Thymus (tissue), 11 donors: Measurements from ENCODE around the gene URAD. TPM values are rescaled to one million over a fixed set of nuclear protein-coding genes. Genes with fewer than 3 reads are reported as not detected.

Source experiments
- DNase-seq, 9 donors: peaks; one replicate each; pipeline ENCODE4 v3.0.0-alpha.2; 2013; ENCODE audit warnings: low spot score in 9 of 9, low read depth in 6 of 9, missing footprints in 1 of 9
- H3K27ac ChIP-seq, 2 donors: one replicate each; pipeline ENCODE4 v1.5.1; 2013; ENCODE audit warnings: control low read depth in 1 of 2, low read depth in 1 of 2, low read length in 1 of 2, mild to moderate bottlenecking in 1 of 2, moderate library complexity in 1 of 2
- H3K27me3 ChIP-seq, 2 donors: one replicate each; pipeline ENCODE4 v1.5.1; 2013; ENCODE audit warnings: low read length in 1 of 2; ENCODE audit not compliant: control insufficient read depth in 2 of 2, insufficient read depth in 1 of 2
- H3K36me3 ChIP-seq, 2 donors: one replicate each; pipeline ENCODE4 v1.5.1; 2013; ENCODE audit warnings: low read length in 1 of 2, mild to moderate bottlenecking in 1 of 2, moderate library complexity in 1 of 2; ENCODE audit not compliant: control insufficient read depth in 2 of 2, insufficient read depth in 2 of 2
- H3K4me1 ChIP-seq, 2 donors: one replicate each; pipeline ENCODE4 v1.5.1; 2013; ENCODE audit warnings: low read length in 2 of 2; ENCODE audit not compliant: control insufficient read depth in 2 of 2, insufficient read depth in 2 of 2
- H3K4me3 ChIP-seq, 2 donors: one replicate each; pipeline ENCODE4 v1.5.1; 2013; ENCODE audit warnings: low read length in 2 of 2, control low read depth in 1 of 2, mild to moderate bottlenecking in 1 of 2
- H3K9me3 ChIP-seq, 2 donors: one replicate each; pipeline ENCODE4 v1.5.1; 2013; ENCODE audit warnings: low read length in 1 of 2, mild to moderate bottlenecking in 1 of 2; ENCODE audit not compliant: control insufficient read depth in 2 of 2, insufficient read depth in 1 of 2
- WGBS: extraction: QIAGEN DNeasy Blood & Tissue Kit; methylation state at CpG from one replicate; pipeline ENCODE4 v1.1.7; 2013; 5-methylcytosine and 5-hydroxymethylcytosine counted together
- polyA plus RNA-seq: library from polyadenylated mRNA; stranded (reverse); fragments of 200-250 nt; gene quantifications from one replicate; pipeline ENCODE4 v1.2.3, GENCODE V29; 2013
- total RNA-seq: library from RNA; stranded (reverse); fragments of 120-200 nt; gene quantifications from one replicate; pipeline ENCODE4 v1.2.4, GENCODE V29; 2013
- donor health status: healthy.

URAD gene
- total and polyA plus RNA-seq, 2 donors, result 0.38 to 0.39 TPM

GRCh38 chr13:27980280-27980998, 8.1 kb downstream of the URAD start:
- Histone ChIP-seq H3K4me1 (no peaks in the 10 kb centered on the region), H3K9me3 (peaks cover 0 to 2% of the 10 kb centered on the region in 2 donors), H3K27me3 (peaks cover 67 to 91% of the 10 kb centered on the region in 2 donors), H3K27ac (no peak overlapping the region), H3K36me3 (no peaks in the 10 kb centered on the region), H3K4me3 (no peak overlapping the region)
- WGBS, result 18% methylated on average over 54 of the region's 54 CpGs
- DNase-seq, result no peak

GRCh38 chr13:27979765-27980279, 8.7 kb downstream of the URAD start:
- H3K27me3 ChIP-seq, result peaks cover 74 to 95% of the 10 kb centered on the region in 2 donors

DNA sequence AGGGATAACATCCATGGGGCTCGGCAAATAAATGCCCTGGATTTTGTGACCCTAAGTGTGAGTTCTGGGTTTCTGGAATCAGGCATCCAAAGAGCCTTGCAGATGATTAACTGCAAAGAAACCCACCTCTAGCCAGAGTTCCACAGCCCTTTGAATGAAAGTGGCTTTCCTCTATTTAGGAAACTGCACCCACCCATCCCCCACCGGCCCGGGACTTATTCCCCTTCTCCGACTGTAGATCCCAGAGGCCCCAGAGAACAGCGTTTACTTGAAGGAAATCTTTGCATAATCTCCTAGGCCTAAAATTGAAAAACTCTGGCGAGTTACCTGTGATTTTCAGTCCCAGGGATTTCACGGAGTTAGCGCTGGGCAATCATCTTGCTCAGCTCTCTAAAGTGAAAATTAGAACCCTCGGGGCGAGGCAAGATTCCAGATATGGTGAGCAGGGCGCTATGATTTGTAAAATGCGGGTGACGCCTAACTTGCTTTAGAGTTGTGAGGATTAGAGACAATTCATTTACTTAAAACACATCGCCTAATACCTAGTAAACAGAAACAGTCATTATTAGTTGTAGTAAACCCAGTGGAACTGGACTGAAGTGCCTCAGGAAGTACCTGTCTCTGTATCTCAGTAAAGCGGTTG, 9.4 kb downstream of the URAD start:
- Histone ChIP-seq H3K27ac (no peak overlapping the region), H3K9me3 (peaks cover 0 to 2% of the 10 kb centered on the region in 2 donors), H3K4me3 (no peak overlapping the region), H3K36me3 (no peaks in the 10 kb centered on the region), H3K4me1 (no peaks in the 10 kb centered on the region), H3K27me3 (peaks cover 81 to 100% of the 10 kb centered on the region in 2 donors)
- no peak for DNase-seq
- 17% methylated on average over 15 of the region's 15 CpGs for WGBS

More at GRCh38 chr13:27979765-27980279, 8.7 kb downstream of the URAD start:
- Histone ChIP-seq H3K27ac (no peak overlapping the region), H3K4me1 (no peaks in the 10 kb centered on the region), H3K9me3 (peaks cover 0 to 2% of the 10 kb centered on the region in 2 donors), H3K36me3 (no peaks in the 10 kb centered on the region), H3K4me3 (no peak overlapping the region)
- no peak for DNase-seq
- 13% methylated on average over 15 of the region's 15 CpGs for WGBS

DNA sequence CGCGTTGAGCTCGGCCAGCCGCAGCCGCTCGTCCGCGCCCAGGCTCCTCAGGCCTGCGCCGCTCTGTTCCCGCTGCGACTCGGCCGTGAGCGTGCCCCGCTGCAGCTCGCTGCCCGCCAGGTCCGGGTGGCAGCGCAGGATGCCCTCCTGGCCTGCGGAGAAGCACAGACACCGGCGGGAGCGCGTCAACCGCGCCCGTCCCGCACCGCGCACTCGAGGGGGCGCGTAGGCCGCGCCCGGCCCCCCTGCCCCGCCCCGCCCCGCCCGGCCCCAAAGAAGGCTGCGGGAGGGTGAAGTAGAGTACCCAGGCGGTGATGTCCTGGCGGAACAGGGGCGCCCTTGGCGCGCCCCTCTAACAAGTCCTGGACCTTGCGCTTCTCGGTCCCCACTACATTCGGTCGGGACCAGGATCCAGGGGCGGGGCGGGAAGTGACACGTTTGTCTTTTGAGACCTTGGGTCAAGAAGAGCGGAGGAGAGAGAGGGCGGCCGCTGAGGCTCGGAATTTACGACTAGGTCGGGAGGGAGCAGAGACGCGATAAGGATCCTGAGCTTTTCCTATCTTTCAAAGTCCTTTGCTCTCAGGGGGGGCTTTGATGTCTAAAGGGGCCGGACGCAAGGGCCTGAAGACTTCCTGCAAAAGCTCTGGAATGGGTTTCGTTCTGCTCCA, 10.1 kb downstream of the URAD start:
- H3K4me1 ChIP-seq, result no peaks in the 10 kb centered on the region

GRCh38 chr13:27977476-27978300, 10.8 kb downstream of the URAD start:
- Histone ChIP-seq H3K27ac (no peak overlapping the region), H3K9me3 (peaks cover 0 to 2% of the 10 kb centered on the region in 2 donors), H3K27me3 (peaks cover 92 to 100% of the 10 kb centered on the region in 2 donors), H3K4me1 (no peaks in the 10 kb centered on the region), H3K36me3 (no peaks in the 10 kb centered on the region), H3K4me3 (no peak overlapping the region)
- 4% methylated on average over 80 of the region's 80 CpGs for WGBS
- DNase-seq, result no peak

More for the DNA sequence above, 10.1 kb downstream of the URAD start:
- no peaks in the 10 kb centered on the region for H3K36me3 ChIP-seq
- no peak overlapping the region for H3K4me3 ChIP-seq
- 4% methylated on average over 65 of the region's 65 CpGs for WGBS
- no peak overlapping the region for H3K27ac ChIP-seq
- DNase-seq, result no peak
- peaks cover 87 to 100% of the 10 kb centered on the region in 2 donors for H3K27me3 ChIP-seq
- H3K9me3 ChIP-seq, result peaks cover 0 to 2% of the 10 kb centered on the region in 2 donors

- H3K27me3 ChIP-seq, result peaks cover 97 to 100% of the 10 kb centered on the region in 2 donors
- H3K27ac ChIP-seq, result no peak overlapping the region
- H3K9me3 ChIP-seq, result peaks cover 0 to 2% of the 10 kb centered on the region in 2 donors
- H3K4me1 ChIP-seq, result no peaks in the 10 kb centered on the region
- DNase-seq, result no peak
- H3K4me3 ChIP-seq, result no peak overlapping the region
- 18% methylated on average over 12 of the region's 12 CpGs for WGBS
- H3K36me3 ChIP-seq, result no peaks in the 10 kb centered on the region
These were observed 12.0 kb downstream of the URAD start for GRCh38 chr13:27976362-27977091.

GRCh38 chr13:27975564-27976361, 12.7 kb downstream of the URAD start:
- WGBS, result 5% methylated on average over 51 of the region's 51 CpGs
- peaks cover 99 to 100% of the 10 kb centered on the region in 2 donors for H3K27me3 ChIP-seq
- no peaks in the 10 kb centered on the region for H3K36me3 ChIP-seq
- no peak for DNase-seq
- H3K9me3 ChIP-seq, result peaks cover 0 to 2% of the 10 kb centered on the region in 2 donors
- no peak overlapping the region for H3K4me3 ChIP-seq
- no peak overlapping the region for H3K27ac ChIP-seq
- H3K4me1 ChIP-seq, result no peaks in the 10 kb centered on the region
